Activated naive CD4-positive, alpha-beta T cell treated with anti-CD3 and anti-CD28 coated beads, Interleukin-2, amount 10 ng/mL, durations not matched to agents 7 days and 5 days (primary cell): Measurements from ENCODE around the gene HSDL1.

Experiments used
- CTCF ChIA-PET: fragments of 350-600 bp; sonication (Branson Sonifier 250); formaldehyde crosslinking; loops from one replicate; lab custom pipeline; 2021; ENCODE audit warnings: antibody characterized with exemption; lab: Charles Lee
- DNase-seq: peaks from one replicate; pipeline ENCODE4 v3.0.0-alpha.2; 2020
- H3K27ac Mint-ChIP-seq: one replicate; pipeline ENCODE4 v1.8.0; 2021; ENCODE audit warnings: mild to moderate bottlenecking, moderate library complexity, mixed read lengths
- H3K27me3 Mint-ChIP-seq: one replicate; pipeline ENCODE4 v1.8.0; 2021; ENCODE audit warnings: mild to moderate bottlenecking, mixed read lengths
- H3K36me3 Mint-ChIP-seq: one replicate; pipeline ENCODE4 v1.8.0; 2021; ENCODE audit warnings: mixed read lengths
- H3K4me1 Mint-ChIP-seq: one replicate; pipeline ENCODE4 v1.8.0; 2021; ENCODE audit warnings: mixed read lengths
- H3K4me3 Mint-ChIP-seq: one replicate; pipeline ENCODE4 v1.8.0; 2021; ENCODE audit warnings: mild to moderate bottlenecking, moderate library complexity, mixed read lengths
- H3K9me3 Mint-ChIP-seq: one replicate; pipeline ENCODE4 v1.8.0; 2021; ENCODE audit warnings: mixed read lengths

The HSDL1 gene

DNA sequence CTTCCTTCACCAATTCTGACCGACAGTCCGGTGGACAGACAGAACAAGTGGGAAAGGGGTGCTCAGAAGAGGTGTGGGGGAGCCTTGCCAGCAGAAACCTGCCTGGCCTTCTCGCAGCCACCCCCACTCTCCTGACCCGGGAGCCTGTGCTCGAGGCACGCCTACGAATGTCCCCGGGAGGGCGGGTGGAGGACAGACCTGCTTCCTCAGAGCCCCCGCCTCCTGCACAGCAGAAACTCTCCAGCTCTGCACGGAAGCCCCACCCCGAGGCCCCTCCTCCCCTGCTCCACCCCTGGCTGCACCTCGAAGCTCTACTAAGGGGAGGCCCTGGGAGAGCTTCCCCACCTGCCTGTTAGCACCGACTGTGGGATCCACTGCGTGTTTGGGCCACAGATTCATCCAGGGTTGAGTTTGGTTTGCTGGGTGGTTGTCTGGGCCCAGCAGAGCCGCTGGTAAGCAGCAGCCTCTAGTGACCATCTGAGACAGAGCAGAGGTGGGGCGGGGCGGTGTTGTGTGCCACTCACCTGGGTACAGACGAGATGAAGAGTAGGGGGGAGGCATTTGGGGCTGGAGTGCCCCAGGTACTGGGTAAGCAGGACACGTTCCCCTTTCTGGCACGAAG, 35.7 kb upstream of the HSDL1 start:
- Mint-ChIP-seq H3K36me3 (peaks cover 17% of the 10 kb centered on the region), H3K27ac (no peak overlapping the region), H3K9me3 (no peaks in the 10 kb centered on the region), H3K27me3 (peaks cover 4% of the 10 kb centered on the region), H3K4me1 (peaks cover 14% of the 10 kb centered on the region), H3K4me3 (no peak overlapping the region)
- CTCF ChIA-PET = interaction anchor here (1.4 kb wide), 1 partner anchor 96 kb away, joined by 3 read pairs; no protein-coding TSS in a partner anchor
- no peak for DNase-seq

DNA sequence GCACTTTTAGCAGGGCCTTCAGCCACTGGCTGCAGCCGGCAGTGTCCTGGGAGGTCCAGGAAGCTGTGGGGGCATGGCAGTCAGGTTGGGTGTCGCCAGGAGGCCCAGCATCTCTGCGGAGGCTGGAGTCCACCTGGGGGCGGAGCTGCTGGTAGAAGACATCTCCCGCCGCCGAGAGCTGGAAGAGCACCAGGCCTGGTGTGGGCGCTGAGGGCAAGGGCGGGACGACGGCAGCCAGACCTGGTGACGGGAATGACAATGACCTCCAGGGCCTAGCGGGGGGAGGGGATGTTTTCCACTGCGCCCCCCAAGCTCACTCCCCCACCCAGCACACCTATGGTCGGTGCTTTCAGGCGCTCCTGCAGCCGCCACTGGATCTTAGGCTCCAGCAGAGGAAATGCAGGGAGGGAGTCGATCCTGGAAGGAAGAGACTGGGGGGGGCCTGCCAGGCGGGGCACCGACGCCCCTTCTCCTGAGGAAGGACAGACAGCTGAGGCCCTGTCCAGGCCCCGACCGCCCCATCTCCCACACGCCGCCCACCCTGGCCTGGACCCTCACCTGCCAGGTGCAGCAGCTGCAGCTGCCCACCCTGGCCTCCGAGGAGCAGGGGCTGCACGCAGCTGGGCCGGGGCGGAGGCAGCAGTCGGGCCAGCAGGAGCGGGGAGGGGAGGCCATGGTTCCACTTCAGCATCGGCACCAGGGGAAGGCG, 34.8 kb upstream of the HSDL1 start:
- Mint-ChIP-seq H3K36me3 (peaks cover 17% of the 10 kb centered on the region), H3K4me3 (no peak overlapping the region), H3K27me3 (peaks cover 4% of the 10 kb centered on the region), H3K27ac (no peak overlapping the region), H3K9me3 (no peaks in the 10 kb centered on the region), H3K4me1 (peaks cover 6% of the 10 kb centered on the region)
- DNase-seq = no peak
- CTCF ChIA-PET = interaction anchor here (1.4 to 10.5 kb wide), 2 partner anchors 92 to 95 kb away, joined by 3 to 123 read pairs; no protein-coding TSS in a partner anchor

DNA sequence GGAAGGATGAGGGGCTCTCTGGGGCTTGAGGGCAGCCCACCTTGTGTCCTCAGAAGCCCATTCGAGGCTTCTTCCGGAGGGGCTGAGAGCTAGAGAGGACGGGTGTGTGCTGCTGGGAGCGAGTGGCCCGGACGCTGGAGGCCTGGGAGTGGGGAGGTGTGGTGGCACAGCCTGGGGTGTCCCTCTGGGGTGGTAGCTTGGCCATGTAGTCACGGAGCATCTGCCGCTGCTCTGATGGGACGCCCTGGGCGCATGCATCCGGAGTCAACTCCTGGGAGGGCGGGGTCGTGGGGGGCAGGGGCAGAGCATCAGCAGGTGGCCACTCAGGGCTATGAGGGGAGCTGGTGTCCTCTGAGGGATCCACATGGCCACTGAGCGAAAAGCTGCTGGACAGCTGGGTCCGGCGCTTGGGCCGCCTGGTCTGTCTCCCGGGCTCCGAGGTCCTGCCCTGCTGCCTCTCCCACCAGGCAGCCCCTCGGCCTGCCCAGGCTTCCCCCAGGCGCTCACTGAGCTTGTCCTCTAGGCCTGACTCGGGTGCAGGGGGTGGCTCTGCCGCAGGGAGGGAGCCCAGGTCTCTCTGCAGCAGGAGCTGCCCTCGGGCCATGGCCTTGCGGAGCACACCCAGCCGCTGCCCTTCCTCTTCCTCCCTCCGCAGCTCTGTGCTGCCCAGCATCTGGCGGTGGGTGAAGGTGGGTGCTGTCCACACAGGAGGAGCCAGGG, 34.1 kb upstream of the HSDL1 start:
- H3K36me3 Mint-ChIP-seq = peaks cover 12% of the 10 kb centered on the region
- peaks cover 4% of the 10 kb centered on the region for H3K27me3 Mint-ChIP-seq
- no peak overlapping the region for H3K4me3 Mint-ChIP-seq
- no peaks in the 10 kb centered on the region for H3K4me1 Mint-ChIP-seq
- no peak for DNase-seq
- no peaks in the 10 kb centered on the region for H3K9me3 Mint-ChIP-seq
- CTCF ChIA-PET = interaction anchor here (1.0 to 10.5 kb wide), 3 partner anchors 6 to 92 kb away, joined by 3 to 123 read pairs (median 40); partner anchors contain the start of gene TAF1C
- H3K27ac Mint-ChIP-seq = no peak overlapping the region

DNA sequence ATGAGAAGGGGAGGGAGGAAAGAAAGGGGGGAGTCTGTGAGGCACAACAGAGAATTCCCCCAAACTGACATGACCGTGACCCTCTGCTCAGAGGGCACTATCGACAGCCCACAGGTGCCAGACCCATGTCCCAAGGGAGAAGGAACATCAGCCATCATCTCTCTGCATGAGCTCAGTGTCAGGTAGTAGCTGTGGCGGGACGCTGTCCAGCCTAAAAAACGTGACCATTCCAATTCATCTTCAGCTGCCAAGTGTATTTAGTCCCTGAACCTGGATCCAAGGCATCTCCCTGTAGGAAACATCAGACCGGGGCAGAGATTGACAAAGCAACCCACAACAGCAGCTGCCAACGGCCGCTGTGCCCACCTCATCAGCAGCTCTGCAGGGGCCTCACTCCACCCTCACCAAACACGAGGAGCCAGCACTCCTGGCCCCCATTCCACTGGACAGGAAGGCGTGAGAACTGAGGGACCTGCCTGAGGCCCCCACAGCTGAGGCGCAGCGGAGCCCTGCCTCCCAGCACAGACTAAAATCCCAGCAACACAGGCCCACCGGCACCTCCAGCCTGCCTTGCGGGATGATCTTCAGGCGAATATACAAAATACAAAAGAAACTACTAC, 33.3 kb upstream of the HSDL1 start:
- H3K9me3 Mint-ChIP-seq = no peaks in the 10 kb centered on the region
- peaks cover 6% of the 10 kb centered on the region for H3K27me3 Mint-ChIP-seq
- DNase-seq = no peak
- H3K4me3 Mint-ChIP-seq = no peak overlapping the region
- peaks cover 10% of the 10 kb centered on the region for H3K36me3 Mint-ChIP-seq
- H3K27ac Mint-ChIP-seq = no peak overlapping the region
- H3K4me1 Mint-ChIP-seq = no peaks in the 10 kb centered on the region
- CTCF ChIA-PET = interaction anchor here (1.0 to 10.5 kb wide), 3 partner anchors 7 to 91 kb away, joined by 3 to 123 read pairs (median 40); partner anchors contain the start of gene TAF1C

DNA sequence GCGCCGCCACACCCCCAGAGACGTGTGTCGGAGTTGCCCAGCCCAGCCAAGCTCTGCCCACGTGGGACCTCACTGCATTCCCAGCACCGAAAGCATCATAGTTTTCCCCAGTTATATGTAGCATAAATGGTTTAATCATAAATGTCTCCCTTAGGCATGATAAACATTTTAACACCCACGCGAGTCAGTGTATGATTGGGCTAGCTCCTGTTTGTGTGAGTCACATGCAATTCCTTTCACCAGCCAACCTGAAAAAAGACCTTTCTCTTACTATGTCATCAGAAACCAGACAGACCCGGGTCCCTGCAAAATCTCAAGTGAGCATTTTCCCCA, 32.7 kb upstream of the HSDL1 start:
- no peaks in the 10 kb centered on the region for H3K9me3 Mint-ChIP-seq
- CTCF ChIA-PET = interaction anchor here (4.7 to 10.5 kb wide), 2 partner anchors 8 to 90 kb away, joined by 40 to 123 read pairs; partner anchors contain the start of gene TAF1C
- H3K27me3 Mint-ChIP-seq = peaks cover 9% of the 10 kb centered on the region
- no peak overlapping the region for H3K27ac Mint-ChIP-seq
- H3K4me1 Mint-ChIP-seq = no peaks in the 10 kb centered on the region
- H3K36me3 Mint-ChIP-seq = peaks cover 7% of the 10 kb centered on the region
- no peak overlapping the region for H3K4me3 Mint-ChIP-seq
- DNase-seq = no peak

DNA sequence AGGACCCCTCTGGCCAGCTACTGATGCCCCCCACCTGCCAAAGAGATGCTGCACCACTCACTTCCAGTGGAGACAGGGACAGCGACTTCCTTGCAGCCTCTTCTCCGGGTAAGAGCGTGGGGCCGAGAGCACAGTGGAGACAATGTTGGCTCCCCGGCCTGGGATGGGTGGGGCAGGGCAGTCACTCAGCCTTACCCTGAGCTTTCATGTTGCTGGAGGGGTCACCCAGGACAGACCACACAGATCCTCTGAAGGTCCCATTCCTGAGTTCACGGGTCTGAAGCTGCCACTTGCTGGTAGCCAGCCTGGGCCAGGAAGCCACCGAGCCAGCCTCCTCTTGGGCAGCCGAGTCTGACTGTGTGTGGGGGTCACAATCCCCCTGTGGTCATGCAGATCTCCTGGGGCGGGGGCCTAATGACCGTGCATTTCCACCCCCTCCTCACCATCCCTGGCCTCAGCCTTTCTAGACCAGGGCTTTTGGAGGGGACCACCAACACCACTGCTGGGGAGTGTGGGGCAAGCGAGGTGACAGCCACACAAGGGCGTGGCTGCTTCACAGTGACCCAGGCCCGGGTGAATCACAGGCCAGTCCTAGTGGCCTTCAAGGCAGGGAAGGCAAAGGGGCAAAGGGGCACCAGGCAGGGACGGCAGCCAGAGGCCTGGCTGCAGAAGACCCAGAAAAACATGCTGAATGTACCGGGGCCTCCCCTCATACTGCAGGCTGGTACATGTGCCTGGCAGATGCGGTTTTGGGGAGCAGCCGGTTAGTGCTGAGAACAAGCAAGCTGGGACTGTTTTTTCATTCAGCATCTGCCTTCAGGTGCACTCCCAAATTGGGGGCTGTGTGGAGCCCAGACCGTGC, 31.4 kb upstream of the HSDL1 start:
- CTCF ChIA-PET = interaction anchor here (0.8 to 10.5 kb wide), 14 partner anchors 9 to 162 kb away, joined by 3 to 123 read pairs (median 4); partner anchors contain the start of genes DNAAF1, HSDL1, MBTPS1 and SLC38A8
- Mint-ChIP-seq H3K4me1 (no peaks in the 10 kb centered on the region), H3K4me3 (no peak overlapping the region), H3K27me3 (peaks cover 12% of the 10 kb centered on the region), H3K36me3 (peaks cover 4% of the 10 kb centered on the region), H3K9me3 (no peaks in the 10 kb centered on the region), H3K27ac (peak overlapping the region; percentile 24)
- DNase-seq = no peak

DNA sequence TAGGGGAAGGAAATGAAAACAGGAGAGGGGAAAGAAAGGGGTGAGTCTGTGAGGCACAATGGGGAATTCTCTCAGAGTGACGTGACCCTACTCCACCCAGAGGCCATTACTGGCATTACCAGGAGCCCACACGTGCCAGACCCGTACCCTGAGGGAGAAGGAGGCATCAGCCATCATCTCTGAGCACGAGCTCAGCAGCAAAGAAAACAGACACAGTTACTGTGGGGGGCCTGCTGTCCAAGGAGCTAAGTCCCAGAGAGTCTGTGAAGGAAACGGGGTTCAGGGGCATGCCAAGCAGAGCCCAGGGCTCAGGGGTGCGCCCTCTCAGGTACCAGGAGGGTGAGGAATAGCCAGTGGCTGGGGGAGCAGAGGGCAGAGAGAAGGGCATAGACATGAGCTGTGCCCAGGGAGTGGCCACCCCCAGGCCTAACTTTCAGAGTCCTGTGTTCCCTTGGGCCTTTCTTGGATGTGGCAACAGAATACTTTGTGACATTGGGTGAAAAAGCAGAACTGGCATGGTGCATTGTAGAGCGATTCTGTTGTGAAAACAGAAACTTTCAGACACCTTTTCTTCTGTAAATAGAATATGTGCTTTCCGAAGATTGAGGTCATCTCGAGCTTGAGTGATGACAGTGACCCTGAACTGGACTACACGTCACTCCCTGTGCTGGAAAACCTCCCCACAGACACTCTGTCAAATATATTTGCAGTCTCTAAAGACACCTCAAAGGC, 30.5 kb upstream of the HSDL1 start:
- Mint-ChIP-seq H3K4me1 (no peaks in the 10 kb centered on the region), H3K4me3 (no peak overlapping the region), H3K9me3 (no peaks in the 10 kb centered on the region), H3K27me3 (peaks cover 12% of the 10 kb centered on the region), H3K36me3 (peaks cover 2% of the 10 kb centered on the region), H3K27ac (no peak overlapping the region)
- CTCF ChIA-PET = interaction anchor here (0.6 to 10.5 kb wide), 20 partner anchors 8 to 708 kb away, joined by 3 to 123 read pairs (median 4); partner anchors contain the start of genes DNAAF1, HSDL1, MBTPS1 and SLC38A8
- peak; percentile 77 for DNase-seq

DNA sequence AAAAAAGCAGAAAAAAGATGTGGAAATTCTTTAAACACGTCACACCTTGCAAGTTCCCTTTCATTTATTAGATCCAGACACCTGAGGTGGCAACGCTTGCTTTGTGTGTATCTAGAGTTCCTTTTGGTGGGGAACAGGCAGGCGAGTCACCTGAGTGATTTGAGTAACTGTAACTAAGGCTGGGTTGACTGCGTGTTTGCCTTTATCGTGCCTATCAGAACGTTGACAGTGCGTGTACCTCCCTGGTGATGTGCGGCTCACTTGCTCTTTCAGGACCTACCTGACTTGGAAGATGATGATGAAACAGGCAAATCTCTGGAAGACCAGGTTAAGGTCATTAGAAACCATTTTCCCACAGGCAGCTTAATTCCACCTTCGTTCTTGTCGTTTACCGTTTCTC, 29.4 kb upstream of the HSDL1 start:
- no peak overlapping the region for H3K4me3 Mint-ChIP-seq
- H3K27me3 Mint-ChIP-seq = peaks cover 21% of the 10 kb centered on the region
- CTCF ChIA-PET = interaction anchor here (0.5 to 10.5 kb wide), 7 partner anchors 11 to 116 kb away, joined by 3 to 123 read pairs (median 7); partner anchors contain the start of gene TAF1C
- H3K9me3 Mint-ChIP-seq = no peaks in the 10 kb centered on the region
- peaks cover 2% of the 10 kb centered on the region for H3K36me3 Mint-ChIP-seq
- no peaks in the 10 kb centered on the region for H3K4me1 Mint-ChIP-seq
- no peak overlapping the region for H3K27ac Mint-ChIP-seq
- DNase-seq = no peak

DNA sequence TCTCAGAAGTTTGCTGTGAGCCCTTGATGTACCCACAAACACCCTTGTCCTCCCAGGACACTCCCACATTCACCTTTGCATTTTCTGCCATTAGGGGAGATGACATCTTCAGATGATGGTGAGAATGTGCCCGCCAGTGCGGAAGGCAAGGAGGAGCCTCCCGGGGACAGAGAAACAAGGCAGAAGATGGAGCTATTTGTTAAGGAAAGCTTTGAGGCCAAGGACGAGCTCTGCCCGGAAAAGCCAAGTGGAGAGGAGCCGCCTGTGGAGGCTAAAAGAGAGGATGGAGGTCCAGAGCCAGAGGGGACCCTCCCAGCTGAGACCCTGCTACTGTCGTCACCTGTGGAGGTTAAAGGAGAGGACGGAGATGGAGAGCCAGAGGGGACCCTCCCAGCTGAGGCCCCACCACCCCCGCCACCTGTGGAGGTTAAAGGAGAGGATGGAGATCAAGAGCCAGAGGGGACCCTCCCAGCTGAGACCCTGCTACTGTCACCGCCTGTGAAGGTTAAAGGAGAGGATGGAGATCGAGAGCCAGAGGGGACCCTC, 24.9 kb upstream of the HSDL1 start:
- H3K4me3 Mint-ChIP-seq = no peak overlapping the region
- H3K36me3 Mint-ChIP-seq = no peaks in the 10 kb centered on the region
- peaks cover 32% of the 10 kb centered on the region for H3K27me3 Mint-ChIP-seq
- H3K27ac Mint-ChIP-seq = no peak overlapping the region
- CTCF ChIA-PET = interaction anchor here (1.0 to 10.5 kb wide), 2 partner anchors 17 to 82 kb away, joined by 3 to 123 read pairs; partner anchors contain the start of gene TAF1C
- no peaks in the 10 kb centered on the region for H3K4me1 Mint-ChIP-seq
- DNase-seq = no peak
- H3K9me3 Mint-ChIP-seq = no peaks in the 10 kb centered on the region

DNA sequence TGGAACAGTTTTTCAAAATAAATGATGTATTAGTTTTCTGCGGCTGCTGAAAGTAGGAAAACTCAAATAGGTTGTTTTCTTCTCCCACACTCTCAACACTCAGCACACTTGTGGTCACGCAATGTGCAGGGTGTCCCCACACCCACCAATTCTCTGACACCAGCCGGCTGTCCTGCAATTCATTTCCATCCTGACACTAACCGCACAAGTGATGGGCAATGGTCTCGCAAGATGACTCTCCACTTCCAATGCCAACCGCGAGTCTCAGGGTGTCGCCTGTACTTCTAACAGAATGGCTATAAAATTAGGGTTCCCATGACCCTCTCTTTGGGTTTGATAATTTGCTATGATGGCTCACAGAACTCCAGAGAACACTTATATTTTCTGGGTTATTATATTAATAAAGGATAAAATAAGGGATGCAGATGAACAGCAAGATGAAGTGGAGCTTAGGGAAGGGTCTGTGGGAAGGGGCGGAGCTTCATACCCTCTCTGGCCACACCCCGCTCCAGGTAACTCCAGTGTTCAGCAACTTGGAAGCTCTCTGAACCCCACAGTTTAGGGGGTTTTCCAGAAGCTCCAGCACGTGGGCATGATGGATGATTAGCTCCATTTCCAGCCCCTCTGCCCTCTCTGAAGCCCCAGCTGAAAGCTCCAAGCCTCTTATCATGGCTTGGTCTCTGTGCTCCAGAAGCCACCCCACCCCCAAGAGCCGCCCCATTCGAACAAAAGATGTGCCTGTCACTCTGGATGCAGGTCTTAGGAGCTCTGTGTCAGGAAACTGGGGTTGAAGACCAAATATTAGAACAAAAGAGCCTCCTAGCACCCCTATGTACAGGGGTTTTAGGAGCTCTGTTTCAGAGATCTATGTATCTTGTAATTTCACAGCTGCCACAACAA, 22.1 kb upstream of the HSDL1 start:
- H3K36me3 Mint-ChIP-seq = no peaks in the 10 kb centered on the region
- peaks cover 32% of the 10 kb centered on the region for H3K27me3 Mint-ChIP-seq
- CTCF ChIA-PET = interaction anchor here (1.0 to 1.3 kb wide), 4 partner anchors 9 to 82 kb away, joined by 3 to 5 read pairs (median 4); partner anchors contain the start of gene TAF1C
- H3K4me1 Mint-ChIP-seq = no peaks in the 10 kb centered on the region
- DNase-seq = no peak
- no peaks in the 10 kb centered on the region for H3K9me3 Mint-ChIP-seq
- no peak overlapping the region for H3K27ac Mint-ChIP-seq
- H3K4me3 Mint-ChIP-seq = no peak overlapping the region

DNA sequence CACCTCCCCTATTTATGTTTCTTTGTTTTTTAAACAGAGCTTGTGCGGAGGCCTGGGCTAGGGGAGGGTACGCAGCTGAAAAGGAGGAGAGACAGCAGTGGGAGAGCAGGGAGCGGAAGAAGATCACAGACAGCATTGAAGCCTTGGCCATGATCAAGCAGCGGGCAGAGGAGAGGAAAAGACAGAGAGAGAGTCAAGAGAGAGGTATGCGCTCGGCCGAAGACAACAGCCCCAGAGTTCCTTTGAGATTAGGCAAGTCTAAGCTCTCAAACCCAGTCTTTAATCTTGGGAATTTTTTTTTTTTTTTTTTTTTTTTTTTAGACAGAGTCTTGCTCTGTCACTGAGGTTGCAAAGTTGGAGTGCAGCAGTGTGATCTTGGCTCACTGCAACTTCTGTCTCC, 20.8 kb upstream of the HSDL1 start:
- H3K27ac Mint-ChIP-seq = no peak overlapping the region
- H3K4me3 Mint-ChIP-seq = no peak overlapping the region
- DNase-seq = no peak
- H3K36me3 Mint-ChIP-seq = no peaks in the 10 kb centered on the region
- no peaks in the 10 kb centered on the region for H3K4me1 Mint-ChIP-seq
- no peaks in the 10 kb centered on the region for H3K9me3 Mint-ChIP-seq
- CTCF ChIA-PET = no interaction called here
- H3K27me3 Mint-ChIP-seq = peaks cover 37% of the 10 kb centered on the region
